Kidney epithelial cell (primary cell): ENCODE measurements around the gene SLC35E1. TPM values are rescaled to one million over a fixed set of nuclear protein-coding genes. Genes with fewer than 3 reads are reported as not detected.

ENCODE experiments used
- DNase-seq: peaks from one replicate; pipeline ENCODE4 v3.0.0-alpha.2; 2010; ENCODE audit warnings: low read depth
- H3K27me3 ChIP-seq: 2 replicates; pipeline ENCODE4 v1.6.0; 2011; ENCODE audit warnings: low read length; ENCODE audit not compliant: control insufficient read depth, insufficient read depth
- H3K36me3 ChIP-seq: 2 replicates; pipeline ENCODE4 v1.5.1; 2011; ENCODE audit warnings: low read length; ENCODE audit not compliant: control insufficient read depth, insufficient read depth
- H3K4me3 ChIP-seq: 2 replicates; pipeline ENCODE4 v1.5.1; 2011; ENCODE audit warnings: low read depth, mild to moderate bottlenecking, control low read depth, low read length
- CTCF ChIP-seq: IDR thresholded peaks from 2 replicates; pipeline ENCODE4 v1.5.1; 2011; ENCODE audit warnings: mild to moderate bottlenecking, moderate library complexity, low read length, control low read depth, inconsistent platforms; ENCODE audit not compliant: insufficient read depth, poor library complexity, severe bottlenecking
- total RNA-seq: library from RNA; depleted of rRNA; stranded (reverse); fragments of >200 nt; gene quantifications from 2 replicates; pipeline ENCODE4 v1.2.3, GENCODE V29; 2015

The SLC35E1 gene
- total RNA-seq, result 60.9 and 62.8 TPM in 2 replicates

DNA sequence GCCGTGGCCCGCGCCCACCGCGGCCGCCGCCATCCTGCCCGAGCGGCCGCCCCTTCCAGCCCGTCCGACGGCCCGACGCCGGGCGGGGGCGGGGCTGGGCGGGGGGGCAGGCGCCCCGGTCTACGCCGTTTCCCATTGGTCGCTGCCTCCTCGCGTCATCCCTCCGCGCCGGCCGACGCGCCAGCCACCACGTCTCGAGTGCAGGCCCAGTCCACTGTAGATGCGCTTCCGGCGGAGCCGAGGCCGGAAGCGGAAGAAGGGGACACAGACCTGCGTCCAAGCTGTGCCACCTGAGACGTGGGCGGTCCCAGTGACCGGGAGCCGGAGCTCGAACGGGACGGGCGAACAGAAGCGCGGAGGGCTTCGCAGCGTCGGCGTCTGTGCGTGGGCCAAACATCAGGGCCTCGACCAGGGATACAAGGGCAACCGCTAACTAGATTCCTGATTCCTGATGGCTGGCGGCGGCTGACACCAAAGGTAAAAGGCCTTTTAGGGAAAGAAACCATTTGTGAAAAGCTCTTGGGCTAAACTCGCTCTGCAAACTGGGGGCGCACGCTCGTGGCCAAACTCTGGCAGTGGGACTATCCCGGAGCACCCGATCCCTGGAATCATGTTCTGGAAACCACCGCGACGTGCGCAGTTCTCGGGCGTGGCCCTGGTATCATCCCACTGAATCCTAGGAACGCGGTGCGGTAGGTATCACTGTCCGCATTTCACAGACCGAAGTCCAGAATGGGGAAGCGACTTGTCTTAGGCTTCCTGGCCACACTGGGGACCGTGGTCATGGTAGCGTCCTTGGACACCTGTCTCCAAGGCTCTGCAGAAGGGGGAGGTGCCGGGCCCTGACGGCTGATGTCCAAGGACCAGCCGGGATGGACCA is at the start of gene SLC35E1:
TSS of gene SLC35E1 (minus strand) at position 84 of the 880 bp plus-strand sequence. CDS start at position 33, 51 bp downstream.
- H3K4me3 ChIP-seq, result peak within 1 kb of the TSS; percentile 94
- H3K36me3 ChIP-seq, result peaks cover 1% of the 10 kb centered on the region
- no peaks in the 10 kb centered on the region for H3K27me3 ChIP-seq
- no peak for TF ChIP-seq CTCF
- peak; percentile 83 for DNase-seq

DNA sequence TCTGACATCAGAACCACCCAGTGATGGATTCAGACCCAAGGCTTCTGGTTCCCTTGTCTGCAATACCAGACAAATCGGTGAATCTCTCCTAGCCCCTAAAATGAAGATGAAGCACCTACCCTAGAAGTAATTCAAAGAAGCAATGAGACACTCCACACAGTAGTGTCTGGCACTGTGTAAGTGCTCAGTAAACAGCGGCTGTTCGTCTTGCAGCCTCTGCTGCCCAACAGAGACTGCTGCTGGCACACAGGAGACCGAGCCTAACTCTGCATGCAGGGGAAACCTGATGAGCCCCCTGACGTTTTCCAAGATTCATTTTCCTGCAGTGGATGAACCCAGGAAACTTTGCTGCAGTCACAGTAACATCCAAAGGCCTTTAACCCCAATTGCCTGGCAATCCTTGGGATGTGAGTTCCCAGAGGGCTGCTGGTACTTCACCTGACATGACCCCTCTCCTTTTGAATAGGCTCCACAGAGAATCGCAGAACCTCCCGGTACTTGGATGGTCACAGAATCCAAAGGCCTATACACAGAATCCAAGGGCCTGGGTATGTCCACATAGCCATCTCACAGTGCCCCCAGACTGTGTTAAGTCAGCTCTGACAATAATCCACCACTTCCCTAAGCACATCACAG is 49.1 kb upstream of the SLC35E1 start:
- H3K36me3 ChIP-seq, result no peaks in the 10 kb centered on the region
- TF ChIP-seq CTCF, result no peak
- no peaks in the 10 kb centered on the region for H3K27me3 ChIP-seq
- no peak overlapping the region for H3K4me3 ChIP-seq
- no peak for DNase-seq

GRCh38 chr19:16620584-16620983 is 48.4 kb upstream of the SLC35E1 start:
- no peak for DNase-seq
- no peak for TF ChIP-seq CTCF
- Histone ChIP-seq H3K27me3 (no peaks in the 10 kb centered on the region), H3K4me3 (no peak overlapping the region), H3K36me3 (no peaks in the 10 kb centered on the region)

GRCh38 chr19:16620018-16620417 is 47.8 kb upstream of the SLC35E1 start:
- no peaks in the 10 kb centered on the region for H3K36me3 ChIP-seq
- H3K27me3 ChIP-seq, result no peaks in the 10 kb centered on the region
- no peak for TF ChIP-seq CTCF
- no peak overlapping the region for H3K4me3 ChIP-seq
- no peak for DNase-seq

GRCh38 chr19:16619457-16619856 is 47.2 kb upstream of the SLC35E1 start:
- no peak overlapping the region for H3K4me3 ChIP-seq
- no peak for DNase-seq
- no peaks in the 10 kb centered on the region for H3K27me3 ChIP-seq
- TF ChIP-seq CTCF, result no peak
- no peaks in the 10 kb centered on the region for H3K36me3 ChIP-seq
